Panc1 (cell line): Measurements from ENCODE around the gene AKAP6. TPM values are rescaled to one million over a fixed set of nuclear protein-coding genes. Genes with fewer than 3 reads are reported as not detected.

ENCODE experiments used
- ATAC-seq: fragments of 200-7000 bp; cut with Tn5 transposase; 2 replicates; pipeline ENCODE4 v1.9.1; 2020; ENCODE audit warnings: mild to moderate bottlenecking, moderate library complexity
- BruUV-seq: library from RNA; stranded (reverse); fragments of 400-500 nt; replicated peaks from 2 replicates; lab custom pipeline; 2021; lab: Mats Ljungman, UMichigan
- CTCF ChIA-PET: fragments of 300-600 bp; sonication (Branson Sonifier 250); formaldehyde crosslinking; loops from one replicate; lab custom pipeline; 2022; ENCODE audit warnings: antibody characterized with exemption; lab: Charles Lee
- POLR2A ChIA-PET: fragments of 300-600 bp; sonication (Branson Sonifier 250); formaldehyde crosslinking; loops from one replicate; lab custom pipeline; 2022; ENCODE audit warnings: antibody characterized with exemption; lab: Charles Lee
- DNase-seq: peaks from one replicate; pipeline ENCODE4 v3.0.0-alpha.2; 2010; ENCODE audit warnings: low read depth, low spot score
- H3K27ac ChIP-seq: 2 replicates; pipeline ENCODE4 v1.5.1; 2011; ENCODE audit warnings: mild to moderate bottlenecking, low read length, inconsistent platforms
- H3K27me3 ChIP-seq: fragments of 200-500 bp; sonication (Bioruptor generic); 2 replicates; pipeline ENCODE4 v1.6.0; 2014; ENCODE audit warnings: low read length, inconsistent platforms; ENCODE audit not compliant: control insufficient read depth, insufficient read depth
- H3K36me3 ChIP-seq: fragments of 200-500 bp; sonication (Bioruptor generic); 2 replicates; pipeline ENCODE4 v1.5.1; 2014; ENCODE audit warnings: inconsistent platforms, mild to moderate bottlenecking, low read length, moderate library complexity; ENCODE audit not compliant: control insufficient read depth, insufficient read depth
- H3K4me1 ChIP-seq: 2 replicates; pipeline ENCODE4 v1.5.1; 2011; ENCODE audit warnings: inconsistent platforms, mild to moderate bottlenecking, low read length, moderate library complexity; ENCODE audit not compliant: control insufficient read depth, insufficient read depth
- H3K4me3 ChIP-seq, 2 experiments: 2 replicates each; pipeline ENCODE4 v1.5.1; 2011 to 2012; ENCODE audit warnings: low read depth in 2 of 2, low read length in 2 of 2, mild to moderate bottlenecking in 2 of 2, inconsistent platforms in 1 of 2, moderate library complexity in 1 of 2
- H3K9me3 ChIP-seq: fragments of 200-500 bp; sonication (Bioruptor generic); 2 replicates; pipeline ENCODE4 v1.5.1; 2014; ENCODE audit warnings: low read depth, mild to moderate bottlenecking, inconsistent platforms, low read length, moderate library complexity; ENCODE audit not compliant: control insufficient read depth, insufficient read depth
- CTCF ChIP-seq: fragments of 450-650 bp; IDR thresholded peaks from 2 replicates; pipeline ENCODE4 v1.5.1; 2017; ENCODE audit warnings: mild to moderate bottlenecking
- POLR2AphosphoS5 ChIP-seq: IDR thresholded peaks from 2 replicates; pipeline ENCODE4 v1.6.1; 2012; ENCODE audit warnings: mild to moderate bottlenecking, low read depth, low read length, moderate library complexity
- REST ChIP-seq, 2 experiments: IDR thresholded peaks; 2 replicates each; pipeline ENCODE4 v1.6.1; 2011 to 2012; ENCODE audit warnings: low read depth in 2 of 2, control low read depth in 1 of 2, low read length in 1 of 2, mild to moderate bottlenecking in 1 of 2, moderate library complexity in 1 of 2; ENCODE audit not compliant: insufficient read depth in 1 of 2
- SIN3A ChIP-seq: IDR thresholded peaks from 2 replicates; pipeline ENCODE4 v1.6.1; 2012; ENCODE audit warnings: low read depth, mild to moderate bottlenecking, low read length, moderate library complexity, borderline replicate concordance; ENCODE audit not compliant: insufficient read depth
- TCF7L2 ChIP-seq: IDR thresholded peaks from 2 replicates; pipeline ENCODE4 v1.6.1; 2011; ENCODE audit warnings: mild to moderate bottlenecking, low read depth, low read length, inconsistent platforms
- in situ Hi-C: cut with HindIII; loops from 2 replicates; pipeline ENCODE4 v1.10.0; 2016; ENCODE audit warnings: low sequenced_read_pairs, low pct_unique_long_range_greater_than_20kb
- intact Hi-C: fragments of 100-400 bp; cut with micrococcal nuclease; formaldehyde crosslinking; loops from one replicate; pipeline ENCODE4 v1.10.0; 2022; ENCODE audit not compliant: unreplicated experiment
- total RNA-seq: library from RNA; stranded (reverse); gene quantifications from one replicate; pipeline ENCODE4 v1.2.1, GENCODE V29; 2021; ENCODE audit not compliant: unreplicated experiment

The AKAP6 gene
- total RNA-seq, 1 experiment from 2014 or later, result 0.82 TPM

DNA sequence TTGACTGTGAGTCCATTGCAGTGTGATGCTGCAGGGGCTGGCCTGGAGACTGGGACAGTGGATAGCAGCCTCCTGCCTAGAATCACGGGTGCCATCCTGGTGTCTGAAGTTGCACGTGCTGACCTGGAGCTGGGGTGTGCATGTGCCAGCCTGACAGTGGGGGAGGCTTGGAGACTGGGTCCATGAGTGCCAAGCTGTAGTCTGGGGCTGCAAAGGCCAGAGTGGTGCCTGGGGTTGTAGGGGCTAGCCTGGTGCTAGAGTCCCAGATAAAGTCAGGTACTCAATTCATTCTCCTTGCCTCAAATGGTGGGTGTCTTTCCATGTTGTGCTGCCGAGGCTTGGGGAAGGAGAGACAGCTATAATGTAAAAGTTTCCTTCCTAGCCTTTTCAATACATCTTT, 427.7 kb downstream of the AKAP6 start:
- H3K36me3 ChIP-seq, result no peaks in the 10 kb centered on the region
- intact Hi-C loops (no loop called here), in situ Hi-C loops (no loop called here)
- ATAC-seq, result no peak
- no peaks in the 10 kb centered on the region for H3K4me1 ChIP-seq
- no peak overlapping the region for H3K27ac ChIP-seq
- H3K4me3 ChIP-seq, result no peak overlapping the region
- no peak for DNase-seq
- POLR2A ChIA-PET, result no interaction called here
- CTCF ChIA-PET, result no interaction called here
- H3K9me3 ChIP-seq, result no peaks in the 10 kb centered on the region; the same call in 1 of the 2 replicates
- no peaks in the 10 kb centered on the region for H3K27me3 ChIP-seq
- BruUV-seq, result no TSS peak
- TF ChIP-seq CTCF, result no peak
- TF ChIP-seq SIN3A, result no peak
- no peak for TF ChIP-seq POLR2AphosphoS5
- TF ChIP-seq REST (IDR thresholded peaks at IDR 0.05; ENCODE audit: insufficient read depth in 1 of 2, low read depth in 2 of 2, low read length in 1 of 2), result no peak
- TF ChIP-seq TCF7L2, result no peak

GRCh38 chr14:32757568-32757967, 428.5 kb downstream of the AKAP6 start:
- no peaks in the 10 kb centered on the region for H3K27me3 ChIP-seq
- intact Hi-C loops (no loop called here), in situ Hi-C loops (no loop called here)
- TF ChIP-seq POLR2AphosphoS5 (no peak), CTCF (no peak), TCF7L2 (no peak), SIN3A (no peak), REST (IDR thresholded peaks at IDR 0.05; ENCODE audit: insufficient read depth in 1 of 2, low read depth in 2 of 2, low read length in 1 of 2) (no peak)
- H3K9me3 ChIP-seq, result no peaks in the 10 kb centered on the region; the same call in 1 of the 2 replicates
- no peak overlapping the region for H3K27ac ChIP-seq
- no TSS peak for BruUV-seq
- ChIA-PET POLR2A (no interaction called here), CTCF (no interaction called here)
- ATAC-seq (no peak), DNase-seq (no peak)
- no peaks in the 10 kb centered on the region for H3K4me1 ChIP-seq
- H3K36me3 ChIP-seq, result no peaks in the 10 kb centered on the region
- no peak overlapping the region for H3K4me3 ChIP-seq
